ENCODE data around the gene ASB3. TPM values are rescaled to one million over a fixed set of nuclear protein-coding genes. Genes with fewer than 3 reads are reported as not detected.

The ASB3 gene
- total and polyA plus RNA-seq, 2 donors (not counting 1 experiment from before 2014, with no cell fraction given) = 15.9 to 30.7 TPM

DNA sequence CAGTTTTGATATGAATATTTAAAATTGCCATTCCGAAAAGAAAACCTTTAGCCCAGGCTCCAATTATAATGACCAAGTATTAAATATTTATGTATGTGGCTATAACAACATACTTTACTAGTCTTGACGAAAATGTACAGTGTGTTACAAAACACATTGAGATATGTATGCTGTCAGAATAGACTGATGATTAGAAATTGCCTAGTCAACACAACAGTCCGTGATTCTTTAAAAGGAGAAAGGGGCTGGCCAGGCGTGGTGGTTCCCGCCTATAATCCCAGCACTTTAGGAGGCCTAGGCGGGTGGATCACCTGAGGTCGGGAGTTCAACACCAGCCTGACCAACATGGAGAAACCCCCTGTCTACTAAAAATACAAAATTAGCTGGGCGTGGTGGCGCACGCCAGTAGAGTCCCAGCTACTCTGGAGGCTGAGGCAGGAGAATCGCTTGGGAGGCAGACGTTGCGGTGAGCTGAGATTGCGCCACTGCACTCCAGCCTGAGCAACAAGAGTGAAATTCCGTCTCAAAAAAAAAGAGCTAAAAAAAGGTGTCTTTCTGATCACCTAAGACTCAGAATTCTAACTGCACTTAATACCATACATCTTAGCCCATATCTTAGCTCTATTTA is 17.3 kb downstream of the ASB3 start:
- Histone ChIP-seq H3K4me1 (ENCODE audit: control insufficient read depth in 2 of 2, insufficient read depth in 2 of 2, low read length in 2 of 2) (peaks cover 7 to 10% of the 10 kb centered on the region in 2 donors), H3K9me3 (ENCODE audit: control extremely low read depth in 1 of 3, control insufficient read depth in 2 of 3, insufficient read depth in 1 of 3, low read length in 2 of 3) (no peaks in the 10 kb centered on the region), H3K27ac (ENCODE audit: low read length in 2 of 2) (peak overlapping the region in 1 of 2 donors; percentile 4), H4K20me1 (ENCODE audit: control insufficient read depth, insufficient read depth, low read length, poor library complexity, severe bottlenecking) (no peaks in the 10 kb centered on the region), H3K9ac (ENCODE audit: low read length) (no peak overlapping the region), H3K79me2 (ENCODE audit: control insufficient read depth, insufficient read depth, low read length) (peaks cover 44% of the 10 kb centered on the region), H3K27me3 (replicated peaks in 1 of 4; ENCODE audit: control extremely low read depth in 1 of 4, control insufficient read depth in 3 of 4, insufficient read depth in 4 of 4, low read length in 3 of 4) (no peaks in the 10 kb centered on the region), H2AFZ (ENCODE audit: insufficient read depth, low read depth, low read length, poor library complexity, severe bottlenecking) (no peak overlapping the region), H3K4me2 (replicated peaks; ENCODE audit: low read depth, low read length, poor library complexity, severe bottlenecking) (no peak overlapping the region), H3K4me3 (ENCODE audit: control extremely low read depth in 1 of 5, extremely low read depth in 1 of 5, insufficient read depth in 1 of 5, low read depth in 2 of 5, low read length in 4 of 5) (no peak overlapping the region), H3K36me3 (replicated peaks in 1 of 2; ENCODE audit: control extremely low read depth in 1 of 2, control insufficient read depth in 1 of 2, extremely low read depth in 1 of 2, insufficient read depth in 2 of 2, low read length in 1 of 2) (peaks cover 0 to 2% of the 10 kb centered on the region in 2 experiments)
- Mint-ChIP-seq H3K27me3 (no peaks in the 10 kb centered on the region), H3K4me1 (peaks cover 31% of the 10 kb centered on the region), H3K27ac (peak overlapping the region; percentile 46), H3K9me3 (ENCODE audit: insufficient read depth) (no peaks in the 10 kb centered on the region), H3K4me3 (peak overlapping the region; percentile 89)
- ChIA-PET CTCF (interaction anchor here (0.8 kb wide), 1 partner anchor 17 kb away, joined by 3 read pairs; the partner anchor contains the start of genes ASB3 and ERLEC1), POLR2A (no interaction called here)
- TF ChIP-seq EZH2 (IDR thresholded peaks at IDR 0.05; ENCODE audit: borderline replicate concordance, insufficient read depth, low read depth, low read length, poor library complexity, severe bottlenecking) = no peak
- DNase-seq (no peak), ATAC-seq (ENCODE audit: low read depth) (no peak)
- intact Hi-C loops (cut with micrococcal nuclease) = loop anchor here (5.0 to 10.0 kb wide), 5 partner anchors 205 to 1748 kb away; partner anchors contain the start of genes ACYP2, CCDC88A, CFAP36 and EML6
- 99% methylated on average over 8 of the region's 15 CpGs for WGBS (ENCODE audit: insufficient coverage)

DNA sequence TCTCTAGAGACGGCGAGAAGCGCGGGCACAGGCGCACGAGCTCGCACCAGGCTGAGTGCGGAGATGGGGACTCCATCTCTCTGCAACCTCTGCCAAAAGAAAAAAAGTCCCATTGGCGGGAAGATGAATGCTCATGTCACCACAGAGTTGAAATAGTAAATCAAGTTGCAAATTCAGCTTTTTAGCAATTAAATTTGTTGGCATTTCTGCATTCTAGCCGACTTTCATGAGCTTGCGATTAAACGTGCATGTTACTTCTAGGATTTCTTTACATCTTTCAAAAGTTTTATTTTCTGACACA is 18.6 kb downstream of the ASB3 start:
- DNase-seq = no peak
- Histone ChIP-seq H4K20me1 (ENCODE audit: control insufficient read depth, insufficient read depth, low read length, poor library complexity, severe bottlenecking) (no peaks in the 10 kb centered on the region), H3K4me1 (ENCODE audit: control insufficient read depth in 2 of 2, insufficient read depth in 2 of 2, low read length in 2 of 2) (peaks cover 7 to 10% of the 10 kb centered on the region in 2 donors), H3K4me3 (ENCODE audit: control extremely low read depth in 1 of 5, extremely low read depth in 1 of 5, insufficient read depth in 1 of 5, low read depth in 2 of 5, low read length in 4 of 5) (peak overlapping the region; percentile 81 to 99 (median 89)), H3K27ac (ENCODE audit: low read length in 2 of 2) (peak overlapping the region; percentile 93 to 97), H2AFZ (ENCODE audit: insufficient read depth, low read depth, low read length, poor library complexity, severe bottlenecking) (peak overlapping the region; percentile 92), H3K4me2 (replicated peaks; ENCODE audit: low read depth, low read length, poor library complexity, severe bottlenecking) (peak overlapping the region; percentile 85), H3K9me3 (ENCODE audit: control extremely low read depth in 1 of 3, control insufficient read depth in 2 of 3, insufficient read depth in 1 of 3, low read length in 2 of 3) (no peaks in the 10 kb centered on the region), H3K27me3 (replicated peaks in 1 of 4; ENCODE audit: control extremely low read depth in 1 of 4, control insufficient read depth in 3 of 4, insufficient read depth in 4 of 4, low read length in 3 of 4) (no peaks in the 10 kb centered on the region), H3K79me2 (ENCODE audit: control insufficient read depth, insufficient read depth, low read length) (peaks cover 40% of the 10 kb centered on the region), H3K9ac (ENCODE audit: low read length) (peak overlapping the region; percentile 89), H3K36me3 (replicated peaks in 1 of 2; ENCODE audit: control extremely low read depth in 1 of 2, control insufficient read depth in 1 of 2, extremely low read depth in 1 of 2, insufficient read depth in 2 of 2, low read length in 1 of 2) (peaks cover 0 to 7% of the 10 kb centered on the region in 2 experiments)
- intact Hi-C loops (cut with micrococcal nuclease) = loop anchor here (5.0 to 10.0 kb wide), 5 partner anchors 207 to 1749 kb away; partner anchors contain the start of genes ACYP2, CCDC88A, CFAP36 and EML6
- H3K27ac Mint-ChIP-seq = peak overlapping the region; percentile 95
- WGBS (ENCODE audit: insufficient coverage) = 0% methylated on average over 8 of the region's 12 CpGs
- ChIA-PET POLR2A (interaction anchor here (0.5 to 1.7 kb wide), 3 partner anchors 12 to 35 kb away, joined by 3 to 17 read pairs (median 14); partner anchors contain the start of genes ASB3 and ERLEC1), CTCF (interaction anchor here (1.4 to 2.3 kb wide), 2 partner anchors 16 to 19 kb away, joined by 5 to 16 read pairs; partner anchors contain the start of genes ASB3 and ERLEC1)
- no peak for ATAC-seq (ENCODE audit: low read depth)
- no peaks in the 10 kb centered on the region for H3K9me3 Mint-ChIP-seq (ENCODE audit: insufficient read depth)
- peaks cover 31% of the 10 kb centered on the region for H3K4me1 Mint-ChIP-seq
- H3K27me3 Mint-ChIP-seq = no peaks in the 10 kb centered on the region
- TF ChIP-seq, protein P1, sequence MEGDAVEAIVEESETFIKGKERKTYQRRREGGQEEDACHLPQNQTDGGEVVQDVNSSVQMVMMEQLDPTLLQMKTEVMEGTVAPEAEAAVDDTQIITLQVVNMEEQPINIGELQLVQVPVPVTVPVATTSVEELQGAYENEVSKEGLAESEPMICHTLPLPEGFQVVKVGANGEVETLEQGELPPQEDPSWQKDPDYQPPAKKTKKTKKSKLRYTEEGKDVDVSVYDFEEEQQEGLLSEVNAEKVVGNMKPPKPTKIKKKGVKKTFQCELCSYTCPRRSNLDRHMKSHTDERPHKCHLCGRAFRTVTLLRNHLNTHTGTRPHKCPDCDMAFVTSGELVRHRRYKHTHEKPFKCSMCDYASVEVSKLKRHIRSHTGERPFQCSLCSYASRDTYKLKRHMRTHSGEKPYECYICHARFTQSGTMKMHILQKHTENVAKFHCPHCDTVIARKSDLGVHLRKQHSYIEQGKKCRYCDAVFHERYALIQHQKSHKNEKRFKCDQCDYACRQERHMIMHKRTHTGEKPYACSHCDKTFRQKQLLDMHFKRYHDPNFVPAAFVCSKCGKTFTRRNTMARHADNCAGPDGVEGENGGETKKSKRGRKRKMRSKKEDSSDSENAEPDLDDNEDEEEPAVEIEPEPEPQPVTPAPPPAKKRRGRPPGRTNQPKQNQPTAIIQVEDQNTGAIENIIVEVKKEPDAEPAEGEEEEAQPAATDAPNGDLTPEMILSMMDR (IDR thresholded peaks at IDR 0.05) = no peak
- TF ChIP-seq EZH2 (IDR thresholded peaks at IDR 0.05; ENCODE audit: borderline replicate concordance, insufficient read depth, low read depth, low read length, poor library complexity, severe bottlenecking) = no peak
- peak overlapping the region; percentile 89 for H3K4me3 Mint-ChIP-seq

Measured in B cell (primary cell).